Activated T-cell treated with anti-CD3 and anti-CD28 coated beads for 1 hour (primary cell): Measurements from ENCODE around the gene SEC14L1.
"Not testable (repeated sequence)": the region's sequence is repeated elsewhere in the genome, so short reads cannot be mapped to it uniquely, and the experiment has no call there.

Source experiments
- DNase-seq: peaks from one replicate; pipeline ENCODE4 v3.0.0-alpha.2; 2020; ENCODE audit warnings: low read depth

The SEC14L1 gene

GRCh38 chr17:77141846-77142449 is 1.2 kb downstream of the SEC14L1 start:
- DNase-seq: no peak

GRCh38 chr17:77142689-77143088 is 1.9 kb downstream of the SEC14L1 start:
- DNase-seq: no peak

- DNase-seq: no peak
Observed at GRCh38 chr17:77143306-77143705, 2.5 kb downstream of the SEC14L1 start.

GRCh38 chr17:77144227-77144626 is 3.5 kb downstream of the SEC14L1 start:
- no peak for DNase-seq

- DNase-seq: no peak
Observed at GRCh38 chr17:77145224-77145611, 4.4 kb downstream of the SEC14L1 start.

GRCh38 chr17:77145612-77146245 is 5.0 kb downstream of the SEC14L1 start:
- no peak for DNase-seq

GRCh38 chr17:77146246-77146632 is 5.5 kb downstream of the SEC14L1 start:
- DNase-seq: no peak

- no peak for DNase-seq
Observed at GRCh38 chr17:77146882-77147281, 6.1 kb downstream of the SEC14L1 start.

GRCh38 chr17:77147357-77147801 is 6.6 kb downstream of the SEC14L1 start:
- no peak for DNase-seq

GRCh38 chr17:77148077-77148939 is 7.5 kb downstream of the SEC14L1 start:
- DNase-seq: no peak

- no peak for DNase-seq
Observed at GRCh38 chr17:77148940-77149510, 8.3 kb downstream of the SEC14L1 start.

- no peak for DNase-seq
Observed at GRCh38 chr17:77150196-77150595, 9.4 kb downstream of the SEC14L1 start.

GRCh38 chr17:77151186-77151585 is 10.4 kb downstream of the SEC14L1 start:
- DNase-seq: no peak

- not testable (repeated sequence) for DNase-seq
Observed at GRCh38 chr17:77152056-77152455, 11.3 kb downstream of the SEC14L1 start.

GRCh38 chr17:77153472-77153871 is 12.7 kb downstream of the SEC14L1 start:
- DNase-seq: no peak

GRCh38 chr17:77153999-77154586 is 13.3 kb downstream of the SEC14L1 start:
- DNase-seq: no peak

GRCh38 chr17:77155125-77155524 is 14.4 kb downstream of the SEC14L1 start:
- no peak for DNase-seq

GRCh38 chr17:77157766-77158165 is 17.0 kb downstream of the SEC14L1 start:
- not testable (repeated sequence) for DNase-seq

GRCh38 chr17:77160091-77160874 is 19.5 kb downstream of the SEC14L1 start:
- no peak for DNase-seq

GRCh38 chr17:77160875-77161530 is 20.2 kb downstream of the SEC14L1 start:
- DNase-seq: no peak

- DNase-seq: no peak
Observed at GRCh38 chr17:77161953-77162352, 21.2 kb downstream of the SEC14L1 start.
